GM08714 (cell line): ENCODE results near the gene ITGA2B.
"Not testable (repeated sequence)": the region's sequence is repeated elsewhere in the genome, so short reads cannot be mapped to it uniquely, and the experiment has no call there.

Source experiments
- H3K4me3 ChIP-seq: fragments of 200-500 bp; sonication (Bioruptor generic); 2 replicates; pipeline ENCODE4 v1.5.1; 2014; ENCODE audit warnings: mild to moderate bottlenecking, low read length, inconsistent platforms
- ZNF274 ChIP-seq: IDR thresholded peaks from 2 replicates; pipeline ENCODE4 v1.6.1; 2012; ENCODE audit warnings: mild to moderate bottlenecking, low read depth, low read length

ITGA2B gene

GRCh38 chr17:44384281-44384822, 5.1 kb downstream of the ITGA2B start:
- no peak overlapping the region for H3K4me3 ChIP-seq
- TF ChIP-seq ZNF274 = no peak

- no peak for TF ChIP-seq ZNF274
- no peak overlapping the region for H3K4me3 ChIP-seq
Observed at GRCh38 chr17:44383861-44384260, 5.6 kb downstream of the ITGA2B start.

DNA sequence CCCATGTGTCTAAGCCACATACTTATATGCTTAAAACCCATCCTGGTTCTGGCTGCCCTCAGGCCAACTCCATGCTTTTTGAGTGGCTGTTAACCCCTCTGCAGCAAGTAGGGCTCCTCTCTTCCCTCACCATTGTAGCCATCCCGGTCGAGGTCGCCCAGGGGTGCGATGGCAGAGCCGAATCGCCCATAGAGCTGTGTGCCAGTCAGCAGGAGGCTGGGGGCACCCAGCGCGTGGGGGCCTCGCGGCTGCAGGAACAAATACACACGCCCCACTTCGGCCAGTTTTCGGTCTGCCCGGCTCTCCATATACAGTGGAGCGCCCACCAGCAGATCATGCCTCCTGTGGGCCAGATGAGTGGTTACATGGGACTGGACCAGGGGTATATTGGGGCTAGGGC, 6.1 kb downstream of the ITGA2B start:
- no peak overlapping the region for H3K4me3 ChIP-seq
- no peak for TF ChIP-seq ZNF274

- TF ChIP-seq ZNF274 = no peak
- H3K4me3 ChIP-seq = no peak overlapping the region
Observed at GRCh38 chr17:44382917-44383316, 6.5 kb downstream of the ITGA2B start.

DNA sequence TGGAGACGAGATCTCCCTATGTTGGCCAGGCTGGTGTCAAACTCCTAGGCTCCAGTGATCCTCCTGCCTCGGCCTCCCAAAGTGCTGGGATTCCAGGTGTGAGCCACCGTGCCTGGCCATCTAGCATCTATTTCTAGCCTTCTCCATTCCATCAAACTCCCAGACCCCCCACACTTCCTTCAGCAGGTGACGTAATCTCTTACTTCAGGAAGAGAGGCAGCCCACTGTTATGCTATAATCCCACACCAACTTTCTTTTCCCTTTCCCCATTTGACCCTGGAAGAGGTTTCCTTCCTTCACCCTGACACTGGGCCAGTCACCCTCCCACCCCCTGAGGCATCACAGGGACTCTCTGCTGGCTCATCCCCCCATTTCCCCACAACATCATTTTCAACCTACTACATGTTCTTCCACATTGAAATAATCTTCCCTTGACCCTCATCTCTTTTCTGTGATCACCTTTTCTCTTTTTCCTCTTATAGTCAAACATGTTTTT, 7.6 kb downstream of the ITGA2B start:
- no peak overlapping the region for H3K4me3 ChIP-seq
- no peak for TF ChIP-seq ZNF274

DNA sequence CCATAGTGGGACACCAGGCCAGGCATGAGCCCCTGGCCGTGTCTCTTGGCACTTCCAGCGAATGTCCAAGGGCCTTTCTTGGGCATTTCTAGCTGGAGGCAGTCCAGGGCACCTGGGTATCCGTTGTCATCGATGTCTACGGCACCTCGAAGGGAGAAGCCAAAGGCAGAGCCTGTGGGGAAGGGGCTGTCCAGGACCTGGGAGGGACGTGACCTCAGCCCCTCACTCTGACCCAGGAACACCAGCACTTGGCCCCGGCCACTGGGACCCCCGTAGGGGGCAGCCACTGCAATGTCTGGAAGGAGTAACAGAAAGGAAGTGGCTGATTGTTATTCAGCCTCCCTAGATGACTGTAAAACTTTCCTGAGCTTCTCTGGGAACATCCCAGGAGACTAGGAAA, 8.7 kb downstream of the ITGA2B start:
- no peak for TF ChIP-seq ZNF274
- H3K4me3 ChIP-seq = no peak overlapping the region

DNA sequence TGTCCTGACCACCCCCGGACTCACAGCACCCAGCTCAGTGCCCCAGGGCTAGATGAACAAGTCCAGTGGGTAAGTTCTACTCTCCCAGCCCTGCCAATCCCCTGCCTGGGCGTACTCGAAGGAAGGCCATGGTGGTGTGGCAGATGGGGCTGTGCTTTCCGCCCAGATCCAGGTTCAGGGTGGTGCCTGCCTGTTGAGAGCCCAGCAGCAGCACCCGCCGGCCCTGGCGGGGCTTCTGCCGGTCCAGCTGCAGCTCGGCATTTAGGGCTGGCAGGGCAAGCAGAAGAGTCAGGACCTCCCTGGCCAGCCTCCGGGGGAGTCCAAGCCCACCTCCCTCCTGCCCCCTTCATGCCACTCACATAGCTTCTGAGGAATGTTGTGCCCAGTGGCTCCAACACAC, 9.6 kb downstream of the ITGA2B start:
- no peak overlapping the region for H3K4me3 ChIP-seq
- no peak for TF ChIP-seq ZNF274

- H3K4me3 ChIP-seq = no peak overlapping the region
- TF ChIP-seq ZNF274 = no peak
Observed at GRCh38 chr17:44378171-44378705, 11.2 kb downstream of the ITGA2B start.

- no peak for TF ChIP-seq ZNF274
- no peak overlapping the region for H3K4me3 ChIP-seq
Observed at GRCh38 chr17:44376779-44377178, 12.7 kb downstream of the ITGA2B start.

GRCh38 chr17:44376124-44376523, 13.3 kb downstream of the ITGA2B start:
- no peak overlapping the region for H3K4me3 ChIP-seq
- no peak for TF ChIP-seq ZNF274

- H3K4me3 ChIP-seq = no peak overlapping the region
- no peak for TF ChIP-seq ZNF274
Observed at GRCh38 chr17:44375196-44376017, 14.0 kb downstream of the ITGA2B start.

GRCh38 chr17:44374306-44375195, 14.9 kb downstream of the ITGA2B start:
- H3K4me3 ChIP-seq = no peak overlapping the region
- TF ChIP-seq ZNF274 = no peak

GRCh38 chr17:44372036-44372435, 17.4 kb downstream of the ITGA2B start:
- H3K4me3 ChIP-seq = no peak overlapping the region
- no peak for TF ChIP-seq ZNF274

GRCh38 chr17:44369414-44370023, 19.9 kb downstream of the ITGA2B start:
- H3K4me3 ChIP-seq = not testable (repeated sequence)

- not testable (repeated sequence) for H3K4me3 ChIP-seq
Observed at GRCh38 chr17:44368391-44369243, 20.8 kb downstream of the ITGA2B start.
